ENCODE results near the gene NEGR1.

The NEGR1 gene

GRCh38 chr1:71738910-71739309, 543.4 kb downstream of the NEGR1 start:
- no peak for DNase-seq (ENCODE audit: low read depth)
- no peak for TF ChIP-seq CTCF (IDR thresholded peaks at IDR 0.05; ENCODE audit: control insufficient read depth, extremely low read depth, insufficient read depth)
- no peak overlapping the region for H3K4me3 ChIP-seq (ENCODE audit: low read depth, low read length)

DNA sequence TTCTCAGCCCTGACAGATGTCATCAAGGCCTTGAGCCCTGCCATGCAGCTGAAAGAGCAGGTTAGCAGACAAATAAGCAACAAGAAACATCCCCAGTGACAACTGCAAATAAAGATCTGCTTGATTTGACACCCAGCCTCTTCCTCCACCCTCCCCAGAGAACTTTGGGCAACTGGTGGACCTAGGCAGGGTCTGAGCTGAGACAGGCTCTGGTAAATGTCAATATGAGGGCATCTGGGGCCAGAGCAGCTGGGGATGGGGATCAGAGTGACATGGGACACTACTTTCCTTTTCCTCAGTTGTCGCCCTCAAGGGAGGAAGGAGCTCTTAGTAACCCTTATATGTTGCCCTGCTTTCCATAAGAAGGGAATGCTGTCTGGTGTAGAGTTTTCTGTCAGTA, 544.1 kb downstream of the NEGR1 start:
- no peak for DNase-seq (ENCODE audit: low read depth)
- no peak for TF ChIP-seq CTCF (IDR thresholded peaks at IDR 0.05; ENCODE audit: control insufficient read depth, extremely low read depth, insufficient read depth)
- no peak overlapping the region for H3K4me3 ChIP-seq (ENCODE audit: low read depth, low read length)

GRCh38 chr1:71737768-71738167, 544.6 kb downstream of the NEGR1 start:
- H3K4me3 ChIP-seq (ENCODE audit: low read depth, low read length), result no peak overlapping the region
- no peak for DNase-seq (ENCODE audit: low read depth)
- no peak for TF ChIP-seq CTCF (IDR thresholded peaks at IDR 0.05; ENCODE audit: control insufficient read depth, extremely low read depth, insufficient read depth)

- DNase-seq (ENCODE audit: low read depth), result no peak
- no peak overlapping the region for H3K4me3 ChIP-seq (ENCODE audit: low read depth, low read length)
- TF ChIP-seq CTCF (IDR thresholded peaks at IDR 0.05; ENCODE audit: control insufficient read depth, extremely low read depth, insufficient read depth), result no peak
Measured at GRCh38 chr1:71733121-71733520, 549.2 kb downstream of the NEGR1 start.

GRCh38 chr1:71721532-71721931, 560.8 kb downstream of the NEGR1 start:
- H3K4me3 ChIP-seq (ENCODE audit: low read depth, low read length), result no peak overlapping the region
- no peak for TF ChIP-seq CTCF (IDR thresholded peaks at IDR 0.05; ENCODE audit: control insufficient read depth, extremely low read depth, insufficient read depth)
- DNase-seq (ENCODE audit: low read depth), result no peak

DNA sequence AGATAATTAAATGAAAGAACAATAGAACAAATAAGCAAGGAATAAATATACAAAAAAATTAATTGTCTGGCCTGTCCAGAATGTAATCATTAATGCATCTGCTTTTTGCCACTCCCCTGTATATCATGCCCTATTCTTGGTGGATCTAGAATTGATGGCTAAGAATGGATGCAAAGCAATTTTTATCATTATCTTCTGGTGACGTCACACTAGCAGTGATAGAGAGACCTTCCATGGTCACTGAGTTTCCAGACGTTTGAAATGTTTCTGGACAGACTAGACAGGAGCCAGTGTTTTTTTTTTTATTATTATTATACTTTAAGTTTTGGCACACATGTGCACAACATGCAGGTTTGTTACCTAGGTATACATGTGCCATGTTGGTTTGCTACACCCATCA, 563.0 kb downstream of the NEGR1 start:
- no peak for DNase-seq (ENCODE audit: low read depth)
- TF ChIP-seq CTCF (IDR thresholded peaks at IDR 0.05; ENCODE audit: control insufficient read depth, extremely low read depth, insufficient read depth), result no peak
- H3K4me3 ChIP-seq (ENCODE audit: low read depth, low read length), result no peak overlapping the region

DNA sequence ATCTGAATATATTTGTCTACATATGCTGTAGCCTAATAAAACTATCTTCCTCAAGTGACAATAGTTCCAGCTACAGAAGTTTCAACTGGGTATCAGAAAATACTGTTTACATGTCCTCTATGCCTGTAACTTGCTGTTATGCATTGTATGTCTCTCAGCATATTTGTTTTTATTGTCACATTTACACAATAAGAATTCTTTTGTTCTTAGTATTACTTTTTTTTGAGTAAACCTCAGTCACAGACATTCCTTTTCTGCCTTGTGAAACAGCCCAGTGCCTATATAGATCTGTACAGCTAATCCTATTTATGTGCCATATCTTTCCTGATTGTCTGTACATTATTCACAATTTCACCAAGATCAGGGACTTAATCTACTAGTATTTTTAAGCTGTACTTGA, 565.2 kb downstream of the NEGR1 start:
- no peak overlapping the region for H3K4me3 ChIP-seq (ENCODE audit: low read depth, low read length)
- no peak for TF ChIP-seq CTCF (IDR thresholded peaks at IDR 0.05; ENCODE audit: control insufficient read depth, extremely low read depth, insufficient read depth)
- no peak for DNase-seq (ENCODE audit: low read depth)

Data from LNCaP clone FGC (cell line).